Natural killer cell (primary cell): ENCODE data around the gene DCAF8. TPM values are rescaled to one million over a fixed set of nuclear protein-coding genes. Genes with fewer than 3 reads are reported as not detected.

Experiments
- ATAC-seq, 3 donors: fragments of 150-1000 bp in 2 of 3; fragments of 200-7000 bp in 1 of 3; cut with Tn5 transposase; 1 replicate in 1 of 3; 2 replicates in 2 of 3; pipeline ENCODE4 v1.10.0; 2021; ENCODE audit warnings: mild to moderate bottlenecking in 2 of 3, moderate library complexity in 2 of 3
- DNase-seq, 2 donors: peaks; one replicate each; pipeline versions ENCODE4 v3.0.0 to v3.0.0-alpha.2; 2013 to 2021; ENCODE audit warnings: mixed read lengths in 1 of 2
- H3K27ac ChIP-seq: one replicate; pipeline ENCODE4 v1.5.1; 2013; ENCODE audit warnings: mild to moderate bottlenecking, low read length
- H3K27me3 ChIP-seq: one replicate; pipeline ENCODE4 v1.6.1; 2013; ENCODE audit warnings: low read length; ENCODE audit not compliant: control insufficient read depth, insufficient read depth
- H3K36me3 ChIP-seq: one replicate; pipeline ENCODE4 v1.6.1; 2013; ENCODE audit warnings: low read length; ENCODE audit not compliant: control insufficient read depth, insufficient read depth
- H3K4me1 ChIP-seq: one replicate; pipeline ENCODE4 v1.6.1; 2013; ENCODE audit warnings: low read length; ENCODE audit not compliant: control insufficient read depth, insufficient read depth
- H3K4me3 ChIP-seq: one replicate; pipeline ENCODE4 v1.5.1; 2013; ENCODE audit warnings: low read length
- H3K9me3 ChIP-seq: one replicate; pipeline ENCODE4 v1.6.1; 2013; ENCODE audit warnings: low read length; ENCODE audit not compliant: control insufficient read depth, insufficient read depth
- H3K27ac Mint-ChIP-seq, 2 donors: one replicate each; pipeline ENCODE4 v1.8.0; 2022; ENCODE audit warnings: mild to moderate bottlenecking in 2 of 2, mixed read lengths in 2 of 2, moderate library complexity in 1 of 2
- H3K27me3 Mint-ChIP-seq, 2 donors: one replicate each; pipeline ENCODE4 v1.8.0; 2022; ENCODE audit warnings: low read depth in 2 of 2, mixed read lengths in 2 of 2
- H3K36me3 Mint-ChIP-seq: one replicate; pipeline ENCODE4 v1.8.0; 2022; ENCODE audit warnings: mixed read lengths
- H3K4me1 Mint-ChIP-seq, 2 donors: one replicate each; pipeline ENCODE4 v1.8.0; 2022; ENCODE audit warnings: mixed read lengths in 2 of 2
- H3K4me3 Mint-ChIP-seq: one replicate; pipeline ENCODE4 v1.8.0; 2022; ENCODE audit warnings: mild to moderate bottlenecking, moderate library complexity, mixed read lengths
- H3K9me3 Mint-ChIP-seq, 2 donors: one replicate each; pipeline ENCODE4 v1.8.0; 2022; ENCODE audit warnings: mixed read lengths in 2 of 2
- WGBS: methylation state at CpG from one replicate; pipeline ENCODE4 v1.1.7; 2013; ENCODE audit warnings: missing lambda C conversion rate; ENCODE audit not compliant: insufficient coverage; 5-methylcytosine and 5-hydroxymethylcytosine counted together
- intact Hi-C: fragments of 100-400 bp; cut with micrococcal nuclease; formaldehyde crosslinking; loops from one replicate; pipeline ENCODE4 v1.14.2; 2022
- total RNA-seq, 4 donors: library from RNA; stranded (reverse); fragments of 120-200 nt in 1 of 4; gene quantifications; one replicate each; pipeline versions ENCODE4 v1.2.3 to v1.2.4, GENCODE V29; 2013 to 2022
- TF ChIP-seq, protein P1 (sequence below): fragments of 200-600 bp; IDR thresholded peaks from one replicate; pipeline ENCODE4 v1.8.0; 2022; ENCODE audit warnings: antibody characterized with exemption

DCAF8 gene
- total RNA-seq, 3 donors from 2014 or later (not counting 1 experiment from before 2014, with no cell fraction given): 189 to 201 (median 189) TPM

DNA sequence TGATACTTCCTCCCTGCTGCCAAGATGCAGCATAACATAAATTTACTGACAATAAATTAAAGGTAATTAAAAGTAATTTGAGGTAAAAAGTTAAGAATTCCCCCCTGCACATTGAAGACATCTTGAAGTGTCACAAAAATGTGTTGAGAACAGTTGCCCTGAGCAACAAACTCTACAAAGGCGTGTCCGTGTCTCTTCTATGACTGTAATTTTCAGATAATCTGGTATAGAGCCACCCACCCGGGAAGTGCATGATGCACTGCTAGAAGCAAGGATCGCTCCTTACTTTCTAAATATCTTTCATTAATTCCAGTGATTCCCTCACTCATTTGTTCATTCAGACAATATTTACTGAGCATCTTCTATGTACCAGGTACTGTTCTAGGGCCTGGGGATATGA is 83.0 kb downstream of the DCAF8 start:
- H3K27me3 Mint-ChIP-seq: peaks cover 8 to 31% of the 10 kb centered on the region in 2 donors
- TF ChIP-seq, protein P1, sequence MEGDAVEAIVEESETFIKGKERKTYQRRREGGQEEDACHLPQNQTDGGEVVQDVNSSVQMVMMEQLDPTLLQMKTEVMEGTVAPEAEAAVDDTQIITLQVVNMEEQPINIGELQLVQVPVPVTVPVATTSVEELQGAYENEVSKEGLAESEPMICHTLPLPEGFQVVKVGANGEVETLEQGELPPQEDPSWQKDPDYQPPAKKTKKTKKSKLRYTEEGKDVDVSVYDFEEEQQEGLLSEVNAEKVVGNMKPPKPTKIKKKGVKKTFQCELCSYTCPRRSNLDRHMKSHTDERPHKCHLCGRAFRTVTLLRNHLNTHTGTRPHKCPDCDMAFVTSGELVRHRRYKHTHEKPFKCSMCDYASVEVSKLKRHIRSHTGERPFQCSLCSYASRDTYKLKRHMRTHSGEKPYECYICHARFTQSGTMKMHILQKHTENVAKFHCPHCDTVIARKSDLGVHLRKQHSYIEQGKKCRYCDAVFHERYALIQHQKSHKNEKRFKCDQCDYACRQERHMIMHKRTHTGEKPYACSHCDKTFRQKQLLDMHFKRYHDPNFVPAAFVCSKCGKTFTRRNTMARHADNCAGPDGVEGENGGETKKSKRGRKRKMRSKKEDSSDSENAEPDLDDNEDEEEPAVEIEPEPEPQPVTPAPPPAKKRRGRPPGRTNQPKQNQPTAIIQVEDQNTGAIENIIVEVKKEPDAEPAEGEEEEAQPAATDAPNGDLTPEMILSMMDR: no peak
- intact Hi-C loops: no loop called here
- Histone ChIP-seq H3K4me1 (no peaks in the 10 kb centered on the region), H3K27me3 (no peaks in the 10 kb centered on the region), H3K9me3 (no peaks in the 10 kb centered on the region), H3K27ac (no peak overlapping the region), H3K36me3 (no peaks in the 10 kb centered on the region), H3K4me3 (no peak overlapping the region)
- no peaks in the 10 kb centered on the region for H3K4me1 Mint-ChIP-seq
- 95% methylated on average over 4 of the region's 4 CpGs for WGBS
- H3K36me3 Mint-ChIP-seq: no peaks in the 10 kb centered on the region
- H3K4me3 Mint-ChIP-seq: no peak overlapping the region
- no peaks in the 10 kb centered on the region for H3K9me3 Mint-ChIP-seq
- DNase-seq: no peak
- no peak overlapping the region for H3K27ac Mint-ChIP-seq
- no peak for ATAC-seq

DNA sequence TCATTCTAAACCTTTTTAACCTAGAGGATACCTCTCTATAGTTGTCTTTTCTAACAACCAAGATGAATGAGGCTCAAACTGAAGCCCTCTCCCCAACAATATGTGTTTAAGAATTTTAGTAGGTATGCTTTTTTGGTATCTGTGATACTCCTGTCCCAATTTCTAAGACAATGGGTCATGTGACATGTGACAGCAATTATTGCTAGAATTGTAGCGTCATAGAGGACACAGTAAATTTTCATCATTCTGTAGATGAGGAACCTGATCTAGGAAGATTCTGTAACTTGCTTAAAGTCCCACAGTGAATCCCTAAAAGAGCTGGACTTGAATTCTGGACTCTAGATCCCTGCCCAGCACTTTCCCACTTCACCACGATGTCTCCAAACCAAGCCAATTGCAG is 83.6 kb downstream of the DCAF8 start:
- DNase-seq: no peak
- WGBS: 96% methylated on average over 2 of the region's 2 CpGs
- no peaks in the 10 kb centered on the region for H3K4me1 Mint-ChIP-seq
- Histone ChIP-seq H3K4me3 (no peak overlapping the region), H3K27me3 (no peaks in the 10 kb centered on the region), H3K27ac (no peak overlapping the region), H3K9me3 (no peaks in the 10 kb centered on the region), H3K4me1 (no peaks in the 10 kb centered on the region), H3K36me3 (no peaks in the 10 kb centered on the region)
- no peak overlapping the region for H3K4me3 Mint-ChIP-seq
- TF ChIP-seq, protein P1: no peak
- peaks cover 8 to 37% of the 10 kb centered on the region in 2 donors for H3K27me3 Mint-ChIP-seq
- ATAC-seq: no peak
- intact Hi-C loops: no loop called here
- no peak overlapping the region for H3K27ac Mint-ChIP-seq
- H3K9me3 Mint-ChIP-seq: no peaks in the 10 kb centered on the region
- no peaks in the 10 kb centered on the region for H3K36me3 Mint-ChIP-seq

DNA sequence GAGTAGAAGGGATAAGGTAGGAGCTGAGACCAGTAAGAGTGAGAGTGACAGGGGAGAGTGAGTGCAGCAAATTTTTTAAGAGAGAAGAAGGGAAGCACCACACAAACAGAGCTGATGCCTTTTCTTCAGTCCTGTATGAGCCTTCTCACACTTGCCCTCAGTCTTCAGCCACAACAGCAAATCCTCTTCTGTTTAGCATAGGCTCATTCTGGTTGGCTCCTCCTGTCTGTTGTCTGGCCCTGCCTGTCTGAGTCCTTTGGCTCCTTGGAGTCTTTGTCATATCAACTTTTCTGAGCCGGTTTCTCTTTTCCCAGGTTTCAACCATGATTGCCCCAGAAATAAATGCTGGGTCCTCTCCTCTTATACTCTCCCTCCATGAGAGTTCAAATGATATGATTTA is 84.7 kb downstream of the DCAF8 start:
- Histone ChIP-seq H3K27me3 (no peaks in the 10 kb centered on the region), H3K4me3 (no peak overlapping the region), H3K36me3 (no peaks in the 10 kb centered on the region), H3K9me3 (no peaks in the 10 kb centered on the region), H3K4me1 (no peaks in the 10 kb centered on the region), H3K27ac (no peak overlapping the region)
- ATAC-seq (no peak), DNase-seq (no peak)
- 100% methylated on average over 1 of the region's 1 CpG for WGBS
- Mint-ChIP-seq H3K36me3 (no peaks in the 10 kb centered on the region), H3K27ac (no peak overlapping the region), H3K4me3 (no peak overlapping the region), H3K4me1 (no peaks in the 10 kb centered on the region), H3K9me3 (no peaks in the 10 kb centered on the region), H3K27me3 (peaks cover 8 to 44% of the 10 kb centered on the region in 2 donors)
- intact Hi-C loops: no loop called here
- TF ChIP-seq, protein P1: no peak

DNA sequence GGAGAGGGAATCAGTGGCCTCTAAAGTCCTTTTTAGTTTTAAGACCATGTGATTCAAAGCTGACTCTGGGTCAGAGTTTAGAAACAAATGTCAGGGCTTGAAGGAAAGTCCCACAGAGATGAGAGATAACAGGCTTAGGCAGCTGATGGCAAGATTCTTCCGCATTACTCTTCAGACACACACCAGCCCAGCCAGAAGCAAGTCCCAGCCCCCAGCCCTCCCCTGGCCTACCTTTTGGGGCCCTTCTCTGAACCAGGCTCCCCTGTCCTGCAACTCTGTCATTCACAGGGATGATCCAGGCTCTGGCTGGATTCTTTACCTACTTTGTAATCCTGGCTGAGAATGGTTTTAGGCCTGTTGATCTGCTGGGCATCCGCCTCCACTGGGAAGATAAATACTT is 85.1 kb downstream of the DCAF8 start:
- Mint-ChIP-seq H3K9me3 (no peaks in the 10 kb centered on the region), H3K36me3 (no peaks in the 10 kb centered on the region), H3K4me1 (no peaks in the 10 kb centered on the region), H3K4me3 (no peak overlapping the region), H3K27me3 (peaks cover 8 to 44% of the 10 kb centered on the region in 2 donors), H3K27ac (no peak overlapping the region)
- TF ChIP-seq, protein P1: no peak
- intact Hi-C loops: no loop called here
- Histone ChIP-seq H3K9me3 (no peaks in the 10 kb centered on the region), H3K36me3 (no peaks in the 10 kb centered on the region), H3K4me3 (no peak overlapping the region), H3K27me3 (no peaks in the 10 kb centered on the region), H3K27ac (no peak overlapping the region), H3K4me1 (no peaks in the 10 kb centered on the region)
- no peak for DNase-seq
- whole genome bisulfite sequencing: 86% methylated on average over 2 of the region's 2 CpGs
- ATAC-seq: no peak
